ENCODE data around the gene NLK. TPM values are rescaled to one million over a fixed set of nuclear protein-coding genes. Genes with fewer than 3 reads are reported as not detected.
"Not testable (repeated sequence)": the region's sequence is repeated elsewhere in the genome, so short reads cannot be mapped to it uniquely, and the experiment has no call there.

NLK gene
- total and polyA plus RNA-seq, 2 donors (not counting 1 experiment from before 2014, with no cell fraction given) = 14.4 to 16.1 TPM

DNA sequence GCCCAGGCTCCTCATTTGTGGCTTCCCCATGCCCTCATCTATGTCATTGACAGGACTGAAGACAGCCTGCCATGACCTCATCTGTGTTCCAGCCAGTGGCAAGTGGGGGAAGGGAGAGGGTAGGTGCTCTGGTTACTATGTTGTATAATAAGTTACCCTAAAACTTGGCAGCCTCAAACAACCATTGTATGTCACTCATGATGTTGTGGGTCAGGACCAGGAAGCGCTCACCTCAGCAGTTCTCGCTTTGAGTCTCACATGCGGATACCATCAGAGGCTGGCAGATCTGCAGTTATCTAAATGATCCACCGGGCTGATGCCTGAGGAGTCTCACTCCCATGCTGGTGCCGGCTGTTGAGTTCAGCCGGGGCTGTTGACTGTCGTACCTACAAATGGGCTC lies 187.5 kb downstream of the NLK start:
- H3K9ac ChIP-seq (ENCODE audit: insufficient read depth, low read length) = no peak overlapping the region
- H4K20me1 ChIP-seq (ENCODE audit: control insufficient read depth, extremely low read depth, insufficient read depth, low read length) = no peaks in the 10 kb centered on the region
- no peaks in the 10 kb centered on the region for H3K4me1 ChIP-seq (ENCODE audit: control insufficient read depth, extremely low read depth, insufficient read depth, low read length)
- H3K4me3 ChIP-seq (replicated peaks in 1 of 4; ENCODE audit: control extremely low read depth in 1 of 4, insufficient read depth in 1 of 4, low read depth in 3 of 4, low read length in 4 of 4) = no peak overlapping the region
- H3K36me3 ChIP-seq (ENCODE audit: control insufficient read depth, insufficient read depth, low read length) = no peaks in the 10 kb centered on the region
- TF ChIP-seq, protein P1, sequence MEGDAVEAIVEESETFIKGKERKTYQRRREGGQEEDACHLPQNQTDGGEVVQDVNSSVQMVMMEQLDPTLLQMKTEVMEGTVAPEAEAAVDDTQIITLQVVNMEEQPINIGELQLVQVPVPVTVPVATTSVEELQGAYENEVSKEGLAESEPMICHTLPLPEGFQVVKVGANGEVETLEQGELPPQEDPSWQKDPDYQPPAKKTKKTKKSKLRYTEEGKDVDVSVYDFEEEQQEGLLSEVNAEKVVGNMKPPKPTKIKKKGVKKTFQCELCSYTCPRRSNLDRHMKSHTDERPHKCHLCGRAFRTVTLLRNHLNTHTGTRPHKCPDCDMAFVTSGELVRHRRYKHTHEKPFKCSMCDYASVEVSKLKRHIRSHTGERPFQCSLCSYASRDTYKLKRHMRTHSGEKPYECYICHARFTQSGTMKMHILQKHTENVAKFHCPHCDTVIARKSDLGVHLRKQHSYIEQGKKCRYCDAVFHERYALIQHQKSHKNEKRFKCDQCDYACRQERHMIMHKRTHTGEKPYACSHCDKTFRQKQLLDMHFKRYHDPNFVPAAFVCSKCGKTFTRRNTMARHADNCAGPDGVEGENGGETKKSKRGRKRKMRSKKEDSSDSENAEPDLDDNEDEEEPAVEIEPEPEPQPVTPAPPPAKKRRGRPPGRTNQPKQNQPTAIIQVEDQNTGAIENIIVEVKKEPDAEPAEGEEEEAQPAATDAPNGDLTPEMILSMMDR (conservative IDR thresholded peaks at IDR 0.05 in 1 of 2, IDR thresholded peaks at IDR 0.05 in 1 of 2; ENCODE audit: low read depth in 1 of 2, low read length in 2 of 2) = no peak
- no peak overlapping the region for H3K27ac ChIP-seq (ENCODE audit: insufficient read depth, low read length)
- H3K27me3 ChIP-seq (ENCODE audit: control insufficient read depth, insufficient read depth, low read length) = peaks cover 36% of the 10 kb centered on the region
- no peaks in the 10 kb centered on the region for H3K79me2 ChIP-seq (ENCODE audit: control insufficient read depth, insufficient read depth, low read length)
- DNase-seq (ENCODE audit: low read depth in 2 of 2) = no peak
- no peaks in the 10 kb centered on the region for H3K9me3 ChIP-seq (ENCODE audit: control insufficient read depth, insufficient read depth, low read depth, low read length)
- no peak overlapping the region for H3K4me2 ChIP-seq (ENCODE audit: extremely low read depth, insufficient read depth, low read length)
- no peak overlapping the region for H2AFZ ChIP-seq (ENCODE audit: low read length)

DNA sequence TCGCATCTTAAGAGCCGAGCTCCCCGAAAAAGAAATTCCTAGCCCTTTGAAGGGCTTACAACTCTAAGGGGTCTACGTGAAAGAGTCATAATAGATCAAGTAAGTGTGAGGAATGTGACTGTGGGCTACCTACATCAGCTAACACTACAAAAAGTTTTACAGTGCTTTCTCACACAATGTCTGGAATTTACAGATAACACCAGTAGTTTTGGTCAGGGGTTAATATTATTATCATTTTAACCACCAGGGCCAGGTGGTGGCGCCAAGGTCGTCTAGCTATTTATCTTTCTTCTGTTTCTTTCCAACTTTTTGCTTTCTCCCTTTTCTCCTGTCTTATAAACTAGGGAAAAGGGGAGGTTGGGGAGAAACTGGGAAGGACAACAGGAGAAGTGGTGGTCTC lies 188.1 kb downstream of the NLK start:
- not testable (repeated sequence) for H3K36me3 ChIP-seq (ENCODE audit: control insufficient read depth, insufficient read depth, low read length); DNase-seq (ENCODE audit: low read depth in 2 of 2); H2AFZ ChIP-seq (ENCODE audit: low read length); H3K9me3 ChIP-seq (ENCODE audit: control insufficient read depth, insufficient read depth, low read depth, low read length); H3K9ac ChIP-seq (ENCODE audit: insufficient read depth, low read length); H3K4me1 ChIP-seq (ENCODE audit: control insufficient read depth, extremely low read depth, insufficient read depth, low read length); H3K4me3 ChIP-seq (replicated peaks in 1 of 4; ENCODE audit: control extremely low read depth in 1 of 4, insufficient read depth in 1 of 4, low read depth in 3 of 4, low read length in 4 of 4); H4K20me1 ChIP-seq (ENCODE audit: control insufficient read depth, extremely low read depth, insufficient read depth, low read length); H3K27ac ChIP-seq (ENCODE audit: insufficient read depth, low read length); H3K79me2 ChIP-seq (ENCODE audit: control insufficient read depth, insufficient read depth, low read length); H3K4me2 ChIP-seq (ENCODE audit: extremely low read depth, insufficient read depth, low read length)
- peaks cover 36% of the 10 kb centered on the region for H3K27me3 ChIP-seq (ENCODE audit: control insufficient read depth, insufficient read depth, low read length)

DNA sequence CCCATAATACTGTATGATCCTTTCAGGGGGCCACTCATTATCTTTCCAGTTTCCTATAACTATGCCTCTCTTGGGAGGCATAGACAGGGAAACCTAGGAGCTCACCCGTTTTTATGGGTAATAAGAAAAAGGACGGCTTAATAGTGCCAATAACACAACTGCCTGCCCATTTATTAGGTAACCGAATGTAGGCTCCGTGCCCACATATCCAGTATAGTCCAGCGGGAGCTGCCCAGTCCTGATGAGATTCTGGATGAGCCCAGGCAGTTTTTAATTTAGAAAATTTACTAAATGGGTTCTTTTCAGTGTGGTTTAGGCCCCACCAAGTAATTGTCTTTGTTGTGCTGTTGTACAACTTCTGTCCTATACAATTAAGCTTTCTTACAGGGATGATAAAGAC lies 189.1 kb downstream of the NLK start:
- H3K27ac ChIP-seq (ENCODE audit: insufficient read depth, low read length); H3K4me3 ChIP-seq (replicated peaks in 1 of 4; ENCODE audit: control extremely low read depth in 1 of 4, insufficient read depth in 1 of 4, low read depth in 3 of 4, low read length in 4 of 4); H3K4me2 ChIP-seq (ENCODE audit: extremely low read depth, insufficient read depth, low read length); H2AFZ ChIP-seq (ENCODE audit: low read length); H3K4me1 ChIP-seq (ENCODE audit: control insufficient read depth, extremely low read depth, insufficient read depth, low read length); H3K79me2 ChIP-seq (ENCODE audit: control insufficient read depth, insufficient read depth, low read length); DNase-seq (ENCODE audit: low read depth in 2 of 2); H4K20me1 ChIP-seq (ENCODE audit: control insufficient read depth, extremely low read depth, insufficient read depth, low read length); H3K9ac ChIP-seq (ENCODE audit: insufficient read depth, low read length); H3K9me3 ChIP-seq (ENCODE audit: control insufficient read depth, insufficient read depth, low read depth, low read length); H3K36me3 ChIP-seq (ENCODE audit: control insufficient read depth, insufficient read depth, low read length): not testable (repeated sequence)
- H3K27me3 ChIP-seq (ENCODE audit: control insufficient read depth, insufficient read depth, low read length) = peaks cover 36% of the 10 kb centered on the region

DNA sequence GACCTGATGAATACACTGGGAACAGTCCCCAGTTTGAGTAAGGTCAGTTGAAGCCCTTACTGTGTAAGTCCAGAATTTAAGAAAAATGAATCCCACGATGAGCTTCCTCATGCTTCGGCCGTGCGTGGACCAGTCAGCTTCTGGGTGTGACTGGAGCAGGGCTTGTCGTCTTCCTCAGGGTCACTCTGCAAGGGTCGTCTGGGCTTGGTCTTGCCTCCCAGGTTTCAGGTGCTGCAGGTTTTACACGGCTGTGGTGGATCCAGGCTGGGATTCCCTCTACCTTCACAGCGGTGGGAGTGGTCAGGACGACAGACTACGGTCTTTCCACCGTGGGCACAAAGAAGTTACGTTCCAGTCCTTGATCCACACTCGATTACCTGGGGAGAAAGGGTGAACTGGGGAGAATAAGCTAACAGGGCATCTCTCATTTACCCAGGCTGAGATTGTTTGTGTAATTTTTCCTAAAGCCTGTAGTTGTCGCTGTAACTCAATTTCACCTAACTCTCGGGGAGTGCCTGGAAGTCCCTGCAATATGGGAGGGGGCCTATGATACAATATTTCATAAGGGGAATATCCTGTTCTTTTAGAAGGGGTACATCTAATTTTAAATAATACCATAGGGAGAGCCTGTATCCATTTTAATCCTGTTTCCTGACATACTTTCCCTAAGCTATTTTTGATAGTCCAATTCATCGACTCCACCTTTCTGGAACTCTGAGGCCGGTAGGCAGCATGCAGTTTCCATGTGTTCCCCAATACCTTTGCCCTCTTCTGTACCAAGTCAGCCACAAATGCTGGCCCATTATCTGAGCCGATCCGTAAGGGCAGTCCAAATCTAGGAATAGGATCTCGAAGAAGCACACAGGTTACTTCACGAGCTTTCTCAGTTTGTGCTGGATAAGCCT lies 190.7 kb downstream of the NLK start:
- H3K4me3 ChIP-seq (replicated peaks in 1 of 4; ENCODE audit: control extremely low read depth in 1 of 4, insufficient read depth in 1 of 4, low read depth in 3 of 4, low read length in 4 of 4); H3K36me3 ChIP-seq (ENCODE audit: control insufficient read depth, insufficient read depth, low read length); H3K9me3 ChIP-seq (ENCODE audit: control insufficient read depth, insufficient read depth, low read depth, low read length); H3K4me1 ChIP-seq (ENCODE audit: control insufficient read depth, extremely low read depth, insufficient read depth, low read length); H4K20me1 ChIP-seq (ENCODE audit: control insufficient read depth, extremely low read depth, insufficient read depth, low read length); H3K4me2 ChIP-seq (ENCODE audit: extremely low read depth, insufficient read depth, low read length); H3K9ac ChIP-seq (ENCODE audit: insufficient read depth, low read length); H3K79me2 ChIP-seq (ENCODE audit: control insufficient read depth, insufficient read depth, low read length); H2AFZ ChIP-seq (ENCODE audit: low read length); H3K27ac ChIP-seq (ENCODE audit: insufficient read depth, low read length): not testable (repeated sequence)
- peak; percentile 6 to 22 for DNase-seq (ENCODE audit: low read depth in 2 of 2)
- TF ChIP-seq, protein P1 (conservative IDR thresholded peaks at IDR 0.05 in 1 of 2, IDR thresholded peaks at IDR 0.05 in 1 of 2; ENCODE audit: low read depth in 1 of 2, low read length in 2 of 2) = peak; percentile 23 to 42
- H3K27me3 ChIP-seq (ENCODE audit: control insufficient read depth, insufficient read depth, low read length) = peaks cover 26% of the 10 kb centered on the region

DNA sequence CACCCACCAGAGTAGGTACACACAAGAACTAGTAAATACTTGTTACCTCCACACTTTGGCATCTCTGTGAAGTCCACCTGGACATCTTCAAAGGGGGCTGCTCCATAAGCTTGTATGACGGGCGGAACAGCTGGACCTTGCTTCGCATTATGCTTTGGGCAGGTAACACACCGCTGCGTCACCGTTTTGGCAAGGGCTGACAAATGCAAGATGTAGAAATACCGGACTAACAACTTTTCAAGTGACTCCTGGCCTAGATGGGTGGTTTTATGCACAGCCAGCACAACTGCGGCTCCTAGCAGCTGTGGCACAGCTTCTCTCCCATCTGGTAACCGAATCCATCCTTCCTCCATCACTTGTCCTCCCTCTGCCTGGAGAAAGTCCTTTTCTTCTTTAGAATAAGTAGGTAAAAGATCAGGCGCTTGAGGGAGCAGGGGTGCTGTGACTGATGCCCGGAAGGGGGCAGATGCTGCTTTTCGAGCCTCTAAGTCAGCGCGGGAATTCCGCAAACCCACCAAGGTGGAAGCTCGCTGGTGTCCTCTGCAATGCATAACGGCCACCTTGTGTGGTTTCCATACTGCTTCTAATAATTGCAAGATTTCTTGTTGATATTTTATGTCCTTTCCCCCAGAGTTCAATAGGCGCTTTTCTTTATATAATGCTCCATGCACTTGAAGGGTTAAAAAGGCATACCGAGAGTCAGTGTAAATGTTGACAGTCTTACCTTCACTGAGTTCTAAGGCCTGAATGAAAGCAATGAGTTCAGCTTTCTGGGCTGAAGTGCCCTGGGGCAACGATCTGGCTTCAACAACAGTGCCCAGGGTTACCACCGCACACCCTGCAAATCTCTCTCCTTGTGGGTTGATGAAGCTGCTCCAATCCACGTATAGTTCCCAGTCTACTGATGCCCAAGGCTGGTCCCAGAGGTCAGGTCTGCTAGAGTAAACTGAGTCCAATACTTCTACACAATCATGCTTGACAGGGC lies 191.7 kb downstream of the NLK start:
- H4K20me1 ChIP-seq (ENCODE audit: control insufficient read depth, extremely low read depth, insufficient read depth, low read length); H3K79me2 ChIP-seq (ENCODE audit: control insufficient read depth, insufficient read depth, low read length); H2AFZ ChIP-seq (ENCODE audit: low read length); H3K4me1 ChIP-seq (ENCODE audit: control insufficient read depth, extremely low read depth, insufficient read depth, low read length); H3K4me2 ChIP-seq (ENCODE audit: extremely low read depth, insufficient read depth, low read length); H3K9me3 ChIP-seq (ENCODE audit: control insufficient read depth, insufficient read depth, low read depth, low read length); H3K27ac ChIP-seq (ENCODE audit: insufficient read depth, low read length); H3K4me3 ChIP-seq (replicated peaks in 1 of 4; ENCODE audit: control extremely low read depth in 1 of 4, insufficient read depth in 1 of 4, low read depth in 3 of 4, low read length in 4 of 4); H3K9ac ChIP-seq (ENCODE audit: insufficient read depth, low read length); DNase-seq (ENCODE audit: low read depth in 2 of 2); H3K36me3 ChIP-seq (ENCODE audit: control insufficient read depth, insufficient read depth, low read length): not testable (repeated sequence)
- peaks cover 17% of the 10 kb centered on the region for H3K27me3 ChIP-seq (ENCODE audit: control insufficient read depth, insufficient read depth, low read length)

Data from fibroblast of lung (primary cell).